NCI-H2227 (cell line): ENCODE data around the gene LPIN1.
"Not testable (repeated sequence)": the region's sequence is repeated elsewhere in the genome, so short reads cannot be mapped to it uniquely, and the experiment has no call there.

Source experiments
- DNase-seq: peaks from one replicate; lab custom pipeline; 2025; ENCODE audit not compliant: unreplicated experiment; lab: John Stamatoyannopoulos, UW

Gene LPIN1

GRCh38 chr2:11744631-11745394 lies 1.6 kb upstream of the LPIN1 start:
- DNase-seq = peak; percentile 43

DNA sequence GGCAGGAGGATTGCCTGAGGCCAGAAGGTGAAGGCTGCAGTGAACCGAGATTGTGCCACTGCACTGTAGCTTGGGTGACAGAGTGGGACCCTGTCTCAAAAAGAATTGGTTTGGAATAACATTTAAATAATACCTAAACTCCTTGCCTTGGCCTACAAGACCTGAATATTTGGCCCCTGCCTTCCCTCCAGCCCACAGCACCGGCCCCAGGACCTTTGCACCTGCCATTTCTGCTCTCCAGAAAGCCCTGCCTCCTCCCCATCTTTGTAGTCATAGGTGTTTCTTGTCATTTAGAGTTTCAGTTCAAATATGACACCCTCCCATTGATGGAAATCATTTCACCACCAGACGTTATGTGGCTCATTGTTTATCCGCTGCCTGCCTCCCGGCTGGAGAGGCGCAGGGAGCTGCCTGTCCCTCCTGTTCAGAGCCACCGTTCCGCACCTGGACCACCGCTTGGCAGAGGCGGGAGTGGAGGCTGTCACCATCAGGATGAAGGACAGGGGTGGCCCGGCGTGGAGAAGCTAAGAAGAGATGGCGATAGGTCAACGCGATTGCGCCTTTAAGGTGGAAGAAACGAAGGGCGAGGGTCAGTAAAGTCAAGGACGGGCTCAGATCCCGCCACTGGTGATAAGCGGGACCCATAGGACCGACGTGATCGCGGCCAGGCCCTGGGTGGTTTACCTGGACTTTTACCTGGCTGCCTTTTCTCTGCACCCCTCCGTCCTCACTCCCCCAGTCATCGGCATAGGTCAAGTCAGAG lies 638 bp upstream of the LPIN1 start:
- DNase-seq = no peak

GRCh38 chr2:11746807-11747459 lies 501 bp downstream of the LPIN1 start:
- DNase-seq = peak; percentile 78

GRCh38 chr2:11748018-11748860 lies 1.8 kb downstream of the LPIN1 start:
- no peak for DNase-seq

GRCh38 chr2:11748861-11749645 lies 2.6 kb downstream of the LPIN1 start:
- no peak for DNase-seq

DNA sequence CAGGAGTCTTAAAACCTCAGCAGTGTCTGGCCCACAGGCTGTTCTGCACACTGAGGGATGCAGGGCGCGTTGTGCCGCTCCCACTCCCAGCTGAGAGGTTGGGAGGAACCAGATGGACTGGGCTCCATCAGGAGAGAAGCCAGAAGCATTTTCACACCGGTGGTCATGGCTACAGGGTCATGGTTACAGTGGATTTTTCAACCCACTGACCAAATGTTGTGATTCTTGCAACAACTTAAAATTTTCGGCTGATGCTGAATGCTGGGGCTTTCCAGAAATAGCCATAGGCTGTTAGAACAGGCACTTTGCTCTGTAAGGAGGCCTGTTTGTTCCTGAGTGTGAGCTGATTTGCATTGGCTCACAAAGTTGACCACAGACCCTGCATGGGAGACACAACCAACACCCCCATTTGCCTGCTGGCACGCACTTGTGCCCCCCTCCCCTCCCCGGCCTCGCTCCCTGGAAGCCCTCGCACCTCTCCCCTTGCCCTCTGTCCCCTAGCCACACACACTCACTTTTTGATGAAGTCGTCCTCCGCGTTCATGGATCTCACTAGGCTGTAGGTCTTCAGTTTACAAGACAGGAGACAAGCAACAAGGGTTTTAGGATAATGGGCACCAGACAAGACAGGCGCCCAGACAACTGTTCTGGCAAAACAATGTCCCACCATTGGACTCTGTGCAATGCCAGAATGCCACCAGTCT lies 3.4 kb downstream of the LPIN1 start:
- no peak for DNase-seq

DNA sequence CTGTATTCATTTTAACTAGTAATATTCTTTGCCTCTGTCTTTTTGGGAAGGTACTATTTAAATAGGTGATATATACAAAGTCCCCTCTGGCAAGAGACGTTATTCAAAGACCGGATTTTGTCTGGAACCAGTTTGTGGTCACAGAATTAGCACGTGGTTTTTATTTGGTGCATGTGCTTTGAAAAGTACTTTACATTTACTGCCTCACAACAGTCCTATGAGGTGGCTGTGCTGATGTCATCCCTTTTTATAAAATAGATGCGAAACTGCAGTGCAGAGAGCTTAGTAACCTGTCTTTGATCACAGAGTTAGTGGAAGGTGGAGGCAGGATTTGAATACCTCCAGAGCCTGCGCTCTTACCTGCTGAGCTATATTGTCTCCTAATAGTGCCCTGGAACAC lies 4.0 kb downstream of the LPIN1 start:
- DNase-seq = no peak

DNA sequence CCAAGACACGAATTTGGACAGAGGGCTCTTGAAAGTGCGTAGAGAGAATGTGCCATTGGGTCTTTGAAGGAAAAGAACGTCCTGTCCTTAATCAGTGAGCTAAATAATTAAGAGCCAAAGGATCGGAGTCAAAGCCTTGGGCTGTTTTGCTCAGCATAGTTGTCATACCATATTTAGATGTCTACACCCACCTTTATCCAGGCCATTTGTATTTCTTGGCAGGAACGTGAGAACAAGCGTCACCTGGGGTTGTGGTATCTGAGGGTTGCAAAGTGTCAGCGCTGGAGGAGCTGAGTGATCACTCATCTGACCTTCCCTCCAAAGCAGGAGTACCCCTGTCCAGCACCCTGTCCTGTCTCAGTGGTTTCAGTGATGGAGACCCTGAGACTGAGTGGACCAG lies 4.5 kb downstream of the LPIN1 start:
- no peak for DNase-seq

DNA sequence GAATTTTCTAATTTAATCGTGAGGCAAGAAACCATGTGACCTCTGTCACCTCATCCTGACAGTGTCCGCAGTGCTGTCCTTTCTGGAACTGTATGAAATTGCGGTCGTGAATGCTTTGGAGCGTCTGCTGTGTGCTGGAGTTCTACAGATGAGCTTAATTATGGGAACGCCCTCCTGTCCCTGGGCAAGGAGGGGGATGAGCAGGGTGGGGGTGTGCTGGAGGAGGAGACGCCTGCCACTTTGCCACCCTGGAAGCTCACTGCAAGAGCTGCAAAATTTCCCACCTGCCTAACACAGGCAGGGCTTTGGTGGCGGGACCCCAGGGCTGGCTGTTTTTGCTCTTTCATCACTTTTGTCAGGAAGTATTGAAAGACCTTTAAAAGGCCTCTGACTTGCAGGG lies 6.5 kb downstream of the LPIN1 start:
- peak; percentile 51 for DNase-seq

DNA sequence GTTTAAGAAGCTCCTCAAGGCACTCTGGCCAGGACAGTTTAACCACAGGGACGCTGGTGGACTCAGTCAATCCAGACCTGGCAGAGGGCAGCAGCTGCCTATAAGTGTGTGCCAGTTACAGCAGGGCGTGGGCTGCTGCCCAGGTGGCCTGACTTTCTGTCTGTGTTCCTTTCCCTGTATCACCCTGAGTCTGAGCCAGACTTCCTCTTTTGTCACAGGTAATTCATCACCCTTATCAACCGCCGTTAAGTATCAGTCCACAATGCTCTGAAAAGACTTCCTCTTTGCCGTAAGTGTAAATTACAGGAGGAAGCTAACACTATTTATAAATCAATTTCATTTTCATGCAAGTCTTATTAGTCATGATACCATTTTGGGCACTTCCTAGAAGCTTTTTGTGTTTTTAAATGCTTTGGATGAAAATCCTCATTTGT lies 7.0 kb downstream of the LPIN1 start:
- DNase-seq = no peak

- DNase-seq = no peak
Measured at GRCh38 chr2:11753886-11754699, 7.7 kb downstream of the LPIN1 start.

DNA sequence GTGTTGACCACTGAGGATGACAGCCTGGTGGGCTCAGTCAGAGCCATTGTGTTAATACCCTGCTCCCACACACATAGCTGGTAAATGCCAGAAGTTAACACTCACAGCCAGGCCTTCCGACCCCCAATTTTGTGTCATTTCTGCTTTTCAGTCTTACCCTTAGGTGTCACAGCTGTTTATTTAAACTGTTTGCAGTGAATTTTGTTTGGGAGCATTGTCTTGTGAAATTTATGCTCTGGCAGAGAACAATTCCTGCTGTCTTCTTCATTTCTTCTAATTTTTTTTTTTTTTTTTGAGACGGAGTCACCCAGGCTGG lies 8.2 kb downstream of the LPIN1 start:
- no peak for DNase-seq

- DNase-seq = no peak
Measured at GRCh38 chr2:11757101-11757500, 10.7 kb downstream of the LPIN1 start.

GRCh38 chr2:11758187-11758586 lies 11.8 kb downstream of the LPIN1 start:
- no peak for DNase-seq

GRCh38 chr2:11758647-11759046 lies 12.2 kb downstream of the LPIN1 start:
- DNase-seq = no peak

DNA sequence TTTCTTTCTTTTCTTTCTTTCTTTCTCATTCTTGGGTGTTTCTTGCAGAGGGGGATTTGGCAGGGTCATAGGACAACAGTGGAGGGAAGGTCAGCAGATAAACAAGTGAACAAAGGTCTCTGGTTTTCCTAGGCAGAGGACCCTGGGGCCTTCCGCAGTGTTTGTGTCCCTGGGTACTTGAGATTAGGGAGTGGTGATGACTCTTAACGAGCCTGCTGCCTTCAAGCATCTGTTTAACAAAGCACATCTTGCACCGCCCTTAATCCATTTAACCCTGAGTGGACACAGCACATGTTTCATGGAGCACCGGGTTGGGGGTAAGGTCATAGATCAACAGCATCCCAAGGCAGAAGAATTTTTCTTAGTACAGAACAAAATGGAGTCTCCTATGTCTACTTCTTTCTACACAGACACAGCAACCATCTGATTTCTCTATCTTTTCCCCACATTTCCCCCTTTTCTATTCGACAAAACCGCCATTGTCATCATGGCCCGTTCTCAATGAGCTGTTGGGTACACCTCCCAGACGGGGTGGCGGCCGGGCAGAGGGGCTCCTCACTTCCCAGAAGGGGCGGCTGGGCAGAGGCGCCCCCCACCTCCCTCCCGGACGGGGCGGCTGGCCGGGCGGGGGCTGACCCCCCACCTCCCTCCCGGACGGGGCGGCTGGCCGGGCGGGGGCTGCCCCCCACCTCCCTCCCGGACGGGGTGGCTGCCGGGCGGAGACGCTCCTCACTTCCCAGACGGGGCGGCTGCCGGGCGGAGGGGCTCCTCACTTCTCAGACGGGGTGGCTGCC lies 12.9 kb downstream of the LPIN1 start:
- DNase-seq = not testable (repeated sequence)

DNA sequence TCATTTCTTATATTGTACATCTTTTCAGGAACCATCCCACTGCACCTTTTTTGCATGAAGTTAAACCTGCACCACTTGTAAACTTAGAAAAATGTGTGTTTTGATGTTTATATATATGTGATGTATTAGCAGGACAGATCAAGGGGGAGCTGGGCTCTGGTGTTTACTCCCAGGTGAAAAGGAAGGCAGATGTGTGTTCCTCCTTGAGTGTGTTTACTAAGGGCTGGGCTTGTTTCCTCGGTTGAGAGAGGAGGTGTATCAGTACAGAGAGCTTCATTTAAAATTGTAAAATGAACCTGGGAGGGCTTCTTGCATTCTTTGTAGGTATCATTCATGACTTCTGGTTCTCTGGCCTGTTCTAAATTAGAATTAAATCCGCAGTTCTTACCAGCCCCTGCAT lies 14.8 kb downstream of the LPIN1 start:
- no peak for DNase-seq

GRCh38 chr2:11762031-11762430 lies 15.6 kb downstream of the LPIN1 start:
- DNase-seq = no peak
